HEK293 (cell line): Measurements from ENCODE around the gene MYO1C.
A peak's percentile ranks its signal among the peaks of the same experiment; 100 is the strongest.

ENCODE experiments used
- CTCF ChIA-PET: fragments of 350-600 bp; formaldehyde crosslinking; extraction: SDS; loops from one replicate; lab custom pipeline; 2021; ENCODE audit warnings: antibody characterized with exemption; lab: Yijun Ruan, JAX
- POLR2A ChIA-PET: fragments of 300-600 bp; formaldehyde crosslinking; extraction: SDS; loops from one replicate; lab custom pipeline; 2020; ENCODE audit warnings: antibody characterized with exemption, inconsistent platforms; lab: Yijun Ruan, JAX
- H3K27ac ChIP-seq: fragments of 200-500 bp; sonication (Bioruptor generic); 2 replicates; pipeline ENCODE4 v1.5.1; 2014; ENCODE audit warnings: low read depth, low read length, control low read depth, inconsistent platforms; ENCODE audit errors: extremely low read depth
- H3K36me3 ChIP-seq, 2 experiments: fragments of 200-500 bp in 1 of 2; sonication (Bioruptor generic) in 1 of 2; 1 replicate in 1 of 2; 2 replicates in 1 of 2; pipeline ENCODE4 v1.5.1; 2014 to 2017; ENCODE audit warnings: inconsistent platforms in 2 of 2, low read length in 2 of 2; ENCODE audit not compliant: control insufficient read depth in 2 of 2, insufficient read depth in 1 of 2
- H3K4me1 ChIP-seq: fragments of 200-500 bp; sonication (Bioruptor generic); 2 replicates; pipeline ENCODE4 v1.5.1; 2014; ENCODE audit warnings: mild to moderate bottlenecking, low read length, inconsistent platforms; ENCODE audit not compliant: control insufficient read depth, insufficient read depth
- H3K4me3 ChIP-seq: 2 replicates; pipeline ENCODE4 v1.5.1; 2011; ENCODE audit warnings: low read depth, mild to moderate bottlenecking, control low read depth, low read length, moderate library complexity
- H3K9me3 ChIP-seq: fragments of 200-500 bp; sonication (Bioruptor generic); 2 replicates; pipeline ENCODE4 v1.5.1; 2014; ENCODE audit warnings: low read depth, low read length, inconsistent platforms; ENCODE audit not compliant: control insufficient read depth, insufficient read depth
- GLI4 ChIP-seq: fragments of 450-650 bp; formaldehyde crosslinking; IDR thresholded peaks from 2 replicates; pipeline ENCODE4 v1.5.1; 2016; ENCODE audit warnings: missing biosample characterization, missing genetic modification characterization
- MYNN ChIP-seq: fragments of 450-650 bp; formaldehyde crosslinking; IDR thresholded peaks from 2 replicates; pipeline ENCODE4 v1.5.1; 2016; ENCODE audit warnings: missing biosample characterization, missing genetic modification characterization, borderline replicate concordance
- PRDM1 ChIP-seq: fragments of 450-650 bp; formaldehyde crosslinking; IDR thresholded peaks from 2 replicates; pipeline ENCODE4; 2016; ENCODE audit warnings: missing biosample characterization, missing genetic modification characterization
- RBAK ChIP-seq: fragments of 450-650 bp; formaldehyde crosslinking; IDR thresholded peaks from 2 replicates; pipeline ENCODE4 v1.5.1; 2016; ENCODE audit warnings: missing biosample characterization, missing genetic modification characterization
- SP2 ChIP-seq: fragments of 450-650 bp; formaldehyde crosslinking; IDR thresholded peaks from 2 replicates; pipeline ENCODE4 v1.5.1; 2016; ENCODE audit warnings: missing biosample characterization, missing genetic modification characterization
- YY2 ChIP-seq: fragments of 450-650 bp; formaldehyde crosslinking; IDR thresholded peaks from 2 replicates; pipeline ENCODE4 v1.5.1; 2016; ENCODE audit warnings: missing biosample characterization, missing genetic modification characterization
- ZBTB8A ChIP-seq: fragments of 450-650 bp; formaldehyde crosslinking; IDR thresholded peaks from 2 replicates; pipeline ENCODE4 v1.5.1; 2016; ENCODE audit warnings: missing biosample characterization, missing genetic modification characterization
- ZNF223 ChIP-seq: fragments of 450-650 bp; formaldehyde crosslinking; IDR thresholded peaks from 2 replicates; pipeline ENCODE4 v1.5.1; 2016; ENCODE audit warnings: missing biosample characterization, missing genetic modification characterization
- ZNF302 ChIP-seq: fragments of 450-650 bp; formaldehyde crosslinking; IDR thresholded peaks from 2 replicates; pipeline ENCODE4 v1.5.1; 2016; ENCODE audit warnings: missing biosample characterization, missing genetic modification characterization, low read depth
- ZNF366 ChIP-seq: fragments of 450-650 bp; formaldehyde crosslinking; conservative IDR thresholded peaks from 2 replicates; pipeline ENCODE4 v1.5.1; 2016; ENCODE audit warnings: missing biosample characterization, missing genetic modification characterization
- ZNF548 ChIP-seq: fragments of 450-650 bp; formaldehyde crosslinking; IDR thresholded peaks from 2 replicates; pipeline ENCODE4 v1.5.1; 2016; ENCODE audit warnings: missing biosample characterization, missing genetic modification characterization
- ZNF629 ChIP-seq: fragments of 450-650 bp; formaldehyde crosslinking; IDR thresholded peaks from 2 replicates; pipeline ENCODE4 v1.5.1; 2017; ENCODE audit warnings: missing biosample characterization, missing genetic modification characterization
- ZNF677 ChIP-seq: fragments of 450-650 bp; IDR thresholded peaks from 2 replicates; pipeline ENCODE4 v1.5.0; 2018; ENCODE audit warnings: missing biosample characterization, mild to moderate bottlenecking, missing genetic modification characterization, moderate library complexity
- TF ChIP-seq, protein P1 (sequence below): fragments of 450-650 bp; formaldehyde crosslinking; IDR thresholded peaks from 2 replicates; pipeline ENCODE4 v1.5.1; 2016; ENCODE audit warnings: missing biosample characterization, missing genetic modification characterization
- TF ChIP-seq, protein P2 (sequence below): fragments of 450-650 bp; formaldehyde crosslinking; optimal IDR thresholded peaks from 2 replicates; pipeline ENCODE3; 2016; ENCODE audit warnings: missing biosample characterization, mild to moderate bottlenecking, missing genetic modification characterization
- TF ChIP-seq, protein P3 (sequence below): fragments of 450-650 bp; formaldehyde crosslinking; IDR thresholded peaks from 2 replicates; pipeline ENCODE4 v1.5.1; 2016; ENCODE audit warnings: missing biosample characterization, missing genetic modification characterization
- TF ChIP-seq, protein P4 (sequence below): fragments of 450-650 bp; formaldehyde crosslinking; IDR thresholded peaks from 2 replicates; pipeline ENCODE4 v1.5.1; 2016; ENCODE audit warnings: missing biosample characterization, missing genetic modification characterization
- TF ChIP-seq, protein P5 (sequence below): fragments of 450-650 bp; formaldehyde crosslinking; IDR thresholded peaks from 2 replicates; pipeline ENCODE4 v1.5.1; 2016; ENCODE audit warnings: missing biosample characterization, missing genetic modification characterization
- TF ChIP-seq, protein P6 (sequence below): fragments of 450-650 bp; formaldehyde crosslinking; IDR thresholded peaks from 2 replicates; pipeline ENCODE4 v1.5.1; 2016; ENCODE audit warnings: missing biosample characterization, missing genetic modification characterization, low read depth

The MYO1C gene

DNA sequence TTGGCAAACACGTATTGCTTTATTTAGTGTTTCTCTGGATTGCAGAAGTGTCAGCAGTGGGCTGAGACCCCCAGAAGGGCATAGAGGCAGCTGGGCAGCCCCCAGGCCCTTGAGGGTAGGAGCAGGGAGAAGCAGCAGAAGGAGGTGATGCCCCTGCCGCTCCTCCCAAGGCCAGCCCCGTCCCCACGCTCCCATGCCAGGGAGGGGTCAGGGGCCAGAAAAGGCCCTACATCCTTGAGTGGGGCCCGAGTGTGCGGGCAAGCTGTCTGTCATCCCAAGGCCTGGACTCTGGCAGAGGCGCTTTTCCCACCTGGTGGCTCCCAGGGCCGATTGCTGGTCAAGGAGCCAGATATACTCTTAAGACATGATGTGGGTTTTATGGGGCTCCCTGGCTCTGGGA, 28.3 kb downstream of the MYO1C start (continued):
- TF ChIP-seq, protein P1, sequence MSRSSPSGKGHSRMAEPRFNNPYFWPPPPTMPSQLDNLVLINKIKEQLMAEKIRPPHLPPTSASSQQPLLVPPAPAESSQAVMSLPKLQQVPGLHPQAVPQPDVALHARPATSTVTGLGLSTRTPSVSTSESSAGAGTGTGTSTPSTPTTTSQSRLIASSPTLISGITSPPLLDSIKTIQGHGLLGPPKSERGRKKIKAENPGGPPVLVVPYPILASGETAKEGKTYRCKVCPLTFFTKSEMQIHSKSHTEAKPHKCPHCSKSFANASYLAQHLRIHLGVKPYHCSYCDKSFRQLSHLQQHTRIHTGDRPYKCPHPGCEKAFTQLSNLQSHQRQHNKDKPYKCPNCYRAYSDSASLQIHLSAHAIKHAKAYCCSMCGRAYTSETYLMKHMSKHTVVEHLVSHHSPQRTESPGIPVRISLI, result no peak
- TF ChIP-seq RBAK (tag by site-specific recombination) (no peak), ZNF302 (no peak)

DNA sequence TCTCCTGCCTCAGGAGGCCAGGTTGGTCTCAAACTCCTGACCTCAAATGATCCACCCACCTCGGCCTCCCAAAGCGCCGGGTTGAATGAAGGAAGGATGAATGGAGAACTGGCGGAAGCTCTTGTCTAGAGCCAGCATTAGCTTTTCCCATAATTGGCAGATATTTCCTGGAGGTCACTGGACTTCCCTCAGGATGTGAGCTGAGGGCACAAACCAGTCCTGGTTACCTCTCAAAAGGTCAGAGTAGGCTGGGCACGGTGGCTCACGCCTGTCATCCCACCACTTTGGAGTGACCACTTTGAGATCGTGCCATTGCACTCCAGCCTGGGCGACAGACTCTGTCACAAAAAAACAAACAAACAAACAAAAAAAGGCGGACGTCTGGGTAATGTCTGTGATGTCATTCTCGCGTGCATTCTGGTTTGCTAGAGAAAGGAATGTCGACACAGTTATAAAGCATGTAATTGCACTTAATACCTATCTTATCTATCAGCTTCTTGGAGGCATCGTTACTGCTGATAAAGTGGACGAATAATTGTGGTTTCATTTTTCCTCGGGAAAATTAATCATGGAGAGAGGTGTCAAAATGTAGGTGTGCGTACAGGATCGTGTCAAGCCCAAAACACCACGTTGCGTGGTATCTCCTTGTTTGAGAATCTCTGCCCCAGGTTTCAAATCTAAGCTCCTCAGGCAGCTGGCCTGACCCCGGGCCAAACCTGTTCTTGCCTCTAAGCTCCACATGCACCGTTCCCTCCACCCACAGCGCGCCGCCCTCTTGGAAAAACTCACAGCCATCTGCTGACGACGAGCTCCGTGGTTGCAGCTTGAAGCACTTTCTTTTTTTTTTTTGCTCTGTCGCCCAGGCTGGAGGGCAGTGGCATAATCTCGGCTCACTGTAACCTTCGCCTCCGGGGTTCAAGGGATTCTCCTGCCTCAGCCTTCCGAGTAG, 30.0 kb downstream of the MYO1C start:
- Histone ChIP-seq H3K36me3 (peaks cover 0 to 43% of the 10 kb centered on the region in 2 experiments; a peak in 2 of 3 replicates), H3K4me3 (no peak overlapping the region; the same call in 1 of the 2 replicates), H3K4me1 (peaks cover 4% of the 10 kb centered on the region), H3K27ac (peak overlapping the region; percentile 62)
- CTCF ChIA-PET, result interaction anchor here (0.7 to 1.9 kb wide), 3 partner anchors 91 to 130 kb away, joined by 3 to 9 read pairs (median 3); no protein-coding TSS in a partner anchor
- POLR2A ChIA-PET, result interaction anchor here (0.8 to 2.0 kb wide), 11 partner anchors 10 to 97 kb away, joined by 3 to 12 read pairs (median 5); partner anchors contain the start of genes INPP5K and YWHAE
- 0 out of 2 replicates have a peak, but pooled peaks have one; percentile 28 for TF ChIP-seq YY2 (tag by site-specific recombination)
- no peak for TF ChIP-seq PRDM1
- no peak for TF ChIP-seq ZNF366 (tag by site-specific recombination)
- no peak for TF ChIP-seq ZNF223
- TF ChIP-seq ZBTB8A, result 0 out of 2 replicates have a peak, but pooled peaks have one; percentile 48
- no peak for TF ChIP-seq SP2 (tag by site-specific recombination)
- 0 out of 2 replicates have a peak, but pooled peaks have one; percentile 15 for TF ChIP-seq GLI4 (tag by site-specific recombination)
- TF ChIP-seq, protein P2, sequence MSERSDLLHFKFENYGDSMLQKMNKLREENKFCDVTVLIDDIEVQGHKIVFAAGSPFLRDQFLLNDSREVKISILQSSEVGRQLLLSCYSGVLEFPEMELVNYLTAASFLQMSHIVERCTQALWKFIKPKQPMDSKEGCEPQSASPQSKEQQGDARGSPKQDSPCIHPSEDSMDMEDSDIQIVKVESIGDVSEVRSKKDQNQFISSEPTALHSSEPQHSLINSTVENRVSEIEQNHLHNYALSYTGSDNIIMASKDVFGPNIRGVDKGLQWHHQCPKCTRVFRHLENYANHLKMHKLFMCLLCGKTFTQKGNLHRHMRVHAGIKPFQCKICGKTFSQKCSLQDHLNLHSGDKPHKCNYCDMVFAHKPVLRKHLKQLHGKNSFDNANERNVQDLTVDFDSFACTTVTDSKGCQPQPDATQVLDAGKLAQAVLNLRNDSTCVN (tag by site-specific recombination), result peak; percentile 11
- TF ChIP-seq ZNF677 (tag by site-specific recombination), result no peak
- no peak for TF ChIP-seq ZNF548
- TF ChIP-seq, protein P3, sequence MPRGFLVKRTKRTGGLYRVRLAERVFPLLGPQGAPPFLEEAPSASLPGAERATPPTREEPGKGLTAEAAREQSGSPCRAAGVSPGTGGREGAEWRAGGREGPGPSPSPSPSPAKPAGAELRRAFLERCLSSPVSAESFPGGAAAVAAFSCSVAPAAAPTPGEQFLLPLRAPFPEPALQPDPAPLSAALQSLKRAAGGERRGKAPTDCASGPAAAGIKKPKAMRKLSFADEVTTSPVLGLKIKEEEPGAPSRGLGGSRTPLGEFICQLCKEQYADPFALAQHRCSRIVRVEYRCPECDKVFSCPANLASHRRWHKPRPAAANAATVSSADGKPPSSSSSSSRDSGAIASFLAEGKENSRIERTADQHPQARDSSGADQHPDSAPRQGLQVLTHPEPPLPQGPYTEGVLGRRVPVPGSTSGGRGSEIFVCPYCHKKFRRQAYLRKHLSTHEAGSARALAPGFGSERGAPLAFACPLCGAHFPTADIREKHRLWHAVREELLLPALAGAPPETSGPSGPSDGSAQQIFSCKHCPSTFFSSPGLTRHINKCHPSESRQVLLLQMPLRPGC (tag by site-specific recombination), result 0 out of 2 replicates have a peak, but pooled peaks have one; percentile 21
- peak; percentile 42; the same call in 1 of the 2 replicates for TF ChIP-seq ZNF629 (tag by site-specific recombination)
- TF ChIP-seq, protein P4, sequence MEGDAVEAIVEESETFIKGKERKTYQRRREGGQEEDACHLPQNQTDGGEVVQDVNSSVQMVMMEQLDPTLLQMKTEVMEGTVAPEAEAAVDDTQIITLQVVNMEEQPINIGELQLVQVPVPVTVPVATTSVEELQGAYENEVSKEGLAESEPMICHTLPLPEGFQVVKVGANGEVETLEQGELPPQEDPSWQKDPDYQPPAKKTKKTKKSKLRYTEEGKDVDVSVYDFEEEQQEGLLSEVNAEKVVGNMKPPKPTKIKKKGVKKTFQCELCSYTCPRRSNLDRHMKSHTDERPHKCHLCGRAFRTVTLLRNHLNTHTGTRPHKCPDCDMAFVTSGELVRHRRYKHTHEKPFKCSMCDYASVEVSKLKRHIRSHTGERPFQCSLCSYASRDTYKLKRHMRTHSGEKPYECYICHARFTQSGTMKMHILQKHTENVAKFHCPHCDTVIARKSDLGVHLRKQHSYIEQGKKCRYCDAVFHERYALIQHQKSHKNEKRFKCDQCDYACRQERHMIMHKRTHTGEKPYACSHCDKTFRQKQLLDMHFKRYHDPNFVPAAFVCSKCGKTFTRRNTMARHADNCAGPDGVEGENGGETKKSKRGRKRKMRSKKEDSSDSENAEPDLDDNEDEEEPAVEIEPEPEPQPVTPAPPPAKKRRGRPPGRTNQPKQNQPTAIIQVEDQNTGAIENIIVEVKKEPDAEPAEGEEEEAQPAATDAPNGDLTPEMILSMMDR, result peak; percentile 41
- TF ChIP-seq, protein P5, sequence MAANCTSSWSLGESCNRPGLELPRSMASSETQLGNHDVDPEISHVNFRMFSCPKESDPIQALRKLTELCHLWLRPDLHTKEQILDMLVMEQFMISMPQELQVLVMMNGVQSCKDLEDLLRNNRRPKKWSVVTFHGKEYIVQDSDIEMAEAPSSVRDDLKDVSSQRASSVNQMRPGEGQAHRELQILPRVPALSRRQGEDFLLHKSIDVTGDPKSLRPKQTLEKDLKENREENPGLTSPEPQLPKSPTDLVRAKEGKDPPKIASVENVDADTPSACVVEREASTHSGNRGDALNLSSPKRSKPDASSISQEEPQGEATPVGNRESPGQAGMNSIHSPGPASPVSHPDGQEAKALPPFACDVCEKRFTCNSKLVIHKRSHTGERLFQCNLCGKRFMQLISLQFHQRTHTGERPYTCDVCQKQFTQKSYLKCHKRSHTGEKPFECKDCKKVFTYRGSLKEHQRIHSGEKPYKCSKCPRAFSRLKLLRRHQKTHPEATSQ, result no peak
- peak; percentile 45; the same call in 1 of the 2 replicates for TF ChIP-seq MYNN (tag by site-specific recombination)
- TF ChIP-seq, protein P6, sequence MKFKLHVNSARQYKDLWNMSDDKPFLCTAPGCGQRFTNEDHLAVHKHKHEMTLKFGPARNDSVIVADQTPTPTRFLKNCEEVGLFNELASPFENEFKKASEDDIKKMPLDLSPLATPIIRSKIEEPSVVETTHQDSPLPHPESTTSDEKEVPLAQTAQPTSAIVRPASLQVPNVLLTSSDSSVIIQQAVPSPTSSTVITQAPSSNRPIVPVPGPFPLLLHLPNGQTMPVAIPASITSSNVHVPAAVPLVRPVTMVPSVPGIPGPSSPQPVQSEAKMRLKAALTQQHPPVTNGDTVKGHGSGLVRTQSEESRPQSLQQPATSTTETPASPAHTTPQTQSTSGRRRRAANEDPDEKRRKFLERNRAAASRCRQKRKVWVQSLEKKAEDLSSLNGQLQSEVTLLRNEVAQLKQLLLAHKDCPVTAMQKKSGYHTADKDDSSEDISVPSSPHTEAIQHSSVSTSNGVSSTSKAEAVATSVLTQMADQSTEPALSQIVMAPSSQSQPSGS (tag by site-specific recombination), result peak; percentile 75
- TF ChIP-seq, all 188 proteins: peak for 9
- no peaks in the 10 kb centered on the region for H3K9me3 ChIP-seq
